ENCODE results near the gene CFAP45. TPM values are rescaled to one million over a fixed set of nuclear protein-coding genes. Genes with fewer than 3 reads are reported as not detected.

Gene CFAP45
- polyA plus RNA-seq, 2 of the 4 experiments (the other 2 are of a cell fraction) = 0.67 to 0.89 TPM

GRCh38 chr1:159866066-159866465, 33.9 kb downstream of the CFAP45 start:
- no peak overlapping the region for H3K4me2 ChIP-seq
- CTCF ChIA-PET = interaction anchor here (0.6 to 1.6 kb wide), 5 partner anchors 10 to 746 kb away, joined by 3 to 5 read pairs (median 3); no protein-coding TSS in a partner anchor
- no peak for FAIRE-seq
- no peak for DNase-seq (ENCODE audit: low read depth in 1 of 2, low spot score in 1 of 2)
- 56% methylated on average over 1 of the region's 1 CpG for WGBS (ENCODE audit: missing lambda C conversion rate)
- no peak overlapping the region for H3K27ac ChIP-seq
- no peak for ATAC-seq
- POLR2A ChIA-PET = no interaction called here
- TF ChIP-seq HDAC2 (IDR thresholded peaks at IDR 0.05) (no peak), KDM1A (IDR thresholded peaks at IDR 0.05; ENCODE audit: low read depth) (no peak), ZC3H11A (IDR thresholded peaks at IDR 0.05) (no peak), RARB (CRISPR knock-in tag; IDR thresholded peaks at IDR 0.05) (no peak), SMC3 (IDR thresholded peaks at IDR 0.05) (no peak), NR3C1 (IDR thresholded peaks at IDR 0.05) (no peak), MAZ (IDR thresholded peaks at IDR 0.05; ENCODE audit: borderline replicate concordance, low read depth, low read length) (no peak), EHF (CRISPR knock-in tag; IDR thresholded peaks at IDR 0.05) (no peak), FOSB (CRISPR knock-in tag; IDR thresholded peaks at IDR 0.05) (no peak), EHMT2 (IDR thresholded peaks at IDR 0.05; ENCODE audit: low read depth) (no peak), ZFP36 (IDR thresholded peaks at IDR 0.05; ENCODE audit: borderline replicate concordance, partially characterized antibody) (no peak), ZSCAN20 (CRISPR knock-in tag; IDR thresholded peaks at IDR 0.05) (no peak)
- TF ChIP-seq, protein P1, sequence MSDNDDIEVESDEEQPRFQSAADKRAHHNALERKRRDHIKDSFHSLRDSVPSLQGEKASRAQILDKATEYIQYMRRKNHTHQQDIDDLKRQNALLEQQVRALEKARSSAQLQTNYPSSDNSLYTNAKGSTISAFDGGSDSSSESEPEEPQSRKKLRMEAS (IDR thresholded peaks at IDR 0.05) = no peak
- TF ChIP-seq, protein P2, sequence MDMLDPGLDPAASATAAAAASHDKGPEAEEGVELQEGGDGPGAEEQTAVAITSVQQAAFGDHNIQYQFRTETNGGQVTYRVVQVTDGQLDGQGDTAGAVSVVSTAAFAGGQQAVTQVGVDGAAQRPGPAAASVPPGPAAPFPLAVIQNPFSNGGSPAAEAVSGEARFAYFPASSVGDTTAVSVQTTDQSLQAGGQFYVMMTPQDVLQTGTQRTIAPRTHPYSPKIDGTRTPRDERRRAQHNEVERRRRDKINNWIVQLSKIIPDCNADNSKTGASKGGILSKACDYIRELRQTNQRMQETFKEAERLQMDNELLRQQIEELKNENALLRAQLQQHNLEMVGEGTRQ (IDR thresholded peaks at IDR 0.05) = no peak
- no peak overlapping the region for H3K4me3 ChIP-seq
- H3K9me3 ChIP-seq = no peaks in the 10 kb centered on the region
- 0 out of 3 replicates have a peak, but pooled peaks cover 3% of the 10 kb centered on the region for H3K4me1 ChIP-seq

DNA sequence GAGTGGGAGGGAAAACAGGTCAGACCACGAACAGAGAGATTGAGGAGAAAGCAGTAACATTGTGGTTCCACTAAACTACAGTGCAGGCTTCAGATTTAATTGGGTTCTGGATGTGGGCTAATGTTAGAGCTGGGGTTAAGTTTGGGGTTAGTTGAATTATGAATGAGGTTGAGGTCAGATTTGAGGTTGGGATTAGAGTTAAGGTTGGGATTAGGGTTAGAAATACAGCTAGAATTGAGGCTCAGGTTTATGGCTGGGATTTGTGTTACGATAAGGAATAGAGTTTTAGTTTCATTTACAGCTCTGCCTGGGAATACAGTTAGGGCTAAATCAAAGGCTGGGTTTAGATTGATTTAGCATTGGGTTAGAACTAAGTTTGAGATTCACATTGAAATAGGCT, 35.7 kb downstream of the CFAP45 start:
- DNase-seq (ENCODE audit: low read depth in 1 of 2, low spot score in 1 of 2) = no peak
- Histone ChIP-seq H3K9me3 (no peaks in the 10 kb centered on the region), H3K27ac (no peak overlapping the region), H3K4me1 (0 out of 3 replicates have a peak, but pooled peaks cover under 1% of the 10 kb centered on the region), H3K4me3 (no peak overlapping the region), H3K4me2 (no peak overlapping the region)
- no peak for FAIRE-seq
- TF ChIP-seq ZNF302 (CRISPR knock-in tag; IDR thresholded peaks at IDR 0.05) (no peak), HOXA7 (CRISPR knock-in tag; IDR thresholded peaks at IDR 0.05) (no peak), HEYL (CRISPR knock-in tag; IDR thresholded peaks at IDR 0.05) (no peak), JUNB (IDR thresholded peaks at IDR 0.05) (no peak), BCL3 (IDR thresholded peaks at IDR 0.05) (no peak), NPAS2 (CRISPR knock-in tag; IDR thresholded peaks at IDR 0.05; ENCODE audit: borderline replicate concordance) (no peak), PHF8 (IDR thresholded peaks at IDR 0.05; ENCODE audit: borderline replicate concordance, low read depth) (no peak), KDM1A (IDR thresholded peaks at IDR 0.05; ENCODE audit: low read depth) (no peak), KDM5A (IDR thresholded peaks at IDR 0.05) (no peak), SMC3 (IDR thresholded peaks at IDR 0.05) (no peak), SREBF2 (IDR thresholded peaks at IDR 0.05) (no peak), NFE2L2 (conservative IDR thresholded peaks at IDR 0.05; ENCODE audit: low read length) (no peak)
- TF ChIP-seq, protein P1 (IDR thresholded peaks at IDR 0.05) = no peak
- TF ChIP-seq, protein P3, sequence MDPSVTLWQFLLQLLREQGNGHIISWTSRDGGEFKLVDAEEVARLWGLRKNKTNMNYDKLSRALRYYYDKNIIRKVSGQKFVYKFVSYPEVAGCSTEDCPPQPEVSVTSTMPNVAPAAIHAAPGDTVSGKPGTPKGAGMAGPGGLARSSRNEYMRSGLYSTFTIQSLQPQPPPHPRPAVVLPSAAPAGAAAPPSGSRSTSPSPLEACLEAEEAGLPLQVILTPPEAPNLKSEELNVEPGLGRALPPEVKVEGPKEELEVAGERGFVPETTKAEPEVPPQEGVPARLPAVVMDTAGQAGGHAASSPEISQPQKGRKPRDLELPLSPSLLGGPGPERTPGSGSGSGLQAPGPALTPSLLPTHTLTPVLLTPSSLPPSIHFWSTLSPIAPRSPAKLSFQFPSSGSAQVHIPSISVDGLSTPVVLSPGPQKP (IDR thresholded peaks at IDR 0.05; ENCODE audit: low read depth, low read length) = no peak
- TF ChIP-seq, protein P2 (IDR thresholded peaks at IDR 0.05) = no peak
- 60% methylated on average over 2 of the region's 2 CpGs for WGBS (ENCODE audit: missing lambda C conversion rate)
- CTCF ChIA-PET = interaction anchor here (1.5 to 1.6 kb wide), 2 partner anchors 11 to 34 kb away, joined by 3 read pairs; no protein-coding TSS in a partner anchor
- POLR2A ChIA-PET = no interaction called here
- ATAC-seq = no peak
